ENCODE measurements around the gene PROX1. TPM values are rescaled to one million over a fixed set of nuclear protein-coding genes. Genes with fewer than 3 reads are reported as not detected.
"Not testable (repeated sequence)": the region's sequence is repeated elsewhere in the genome, so short reads cannot be mapped to it uniquely, and the experiment has no call there.

PROX1 gene
- total RNA-seq, 1 donor from 2014 or later = 0.32 TPM

GRCh38 chr1:214075999-214076707 is 88.4 kb downstream of the PROX1 start:
- H3K9me3 ChIP-seq = no peaks in the 10 kb centered on the region
- no peak overlapping the region for H3K27ac ChIP-seq
- no peak overlapping the region for H3K4me3 ChIP-seq
- no peak for DNase-seq (ENCODE audit: low spot score in 2 of 2)
- no peak for TF ChIP-seq CTCF (IDR thresholded peaks at IDR 0.05)
- intact Hi-C loops (cut with DNase I) = no loop called here
- no peaks in the 10 kb centered on the region for H3K36me3 ChIP-seq
- H3K27me3 ChIP-seq = no peaks in the 10 kb centered on the region
- H3K4me1 ChIP-seq = no peaks in the 10 kb centered on the region

GRCh38 chr1:214076708-214077065 is 88.9 kb downstream of the PROX1 start:
- no peaks in the 10 kb centered on the region for H3K4me1 ChIP-seq
- H3K27ac ChIP-seq = no peak overlapping the region
- H3K9me3 ChIP-seq = no peaks in the 10 kb centered on the region
- intact Hi-C loops (cut with DNase I) = no loop called here
- no peak for DNase-seq (ENCODE audit: low spot score in 2 of 2)
- no peaks in the 10 kb centered on the region for H3K36me3 ChIP-seq
- H3K4me3 ChIP-seq = no peak overlapping the region
- no peak for TF ChIP-seq CTCF (IDR thresholded peaks at IDR 0.05)
- no peaks in the 10 kb centered on the region for H3K27me3 ChIP-seq

GRCh38 chr1:214078950-214079349 is 91.2 kb downstream of the PROX1 start:
- DNase-seq (ENCODE audit: low spot score in 2 of 2) = no peak
- no peak overlapping the region for H3K4me3 ChIP-seq
- no peaks in the 10 kb centered on the region for H3K36me3 ChIP-seq
- H3K4me1 ChIP-seq = no peaks in the 10 kb centered on the region
- intact Hi-C loops (cut with DNase I) = no loop called here
- no peaks in the 10 kb centered on the region for H3K9me3 ChIP-seq
- H3K27me3 ChIP-seq = no peaks in the 10 kb centered on the region
- no peak overlapping the region for H3K27ac ChIP-seq
- no peak for TF ChIP-seq CTCF (IDR thresholded peaks at IDR 0.05)

GRCh38 chr1:214085325-214085724 is 97.6 kb downstream of the PROX1 start:
- TF ChIP-seq CTCF (IDR thresholded peaks at IDR 0.05) = no peak
- H3K4me3 ChIP-seq = no peak overlapping the region
- no peaks in the 10 kb centered on the region for H3K36me3 ChIP-seq
- no peak for DNase-seq (ENCODE audit: low spot score in 2 of 2)
- H3K27me3 ChIP-seq = no peaks in the 10 kb centered on the region
- intact Hi-C loops (cut with DNase I) = no loop called here
- no peak overlapping the region for H3K27ac ChIP-seq
- no peaks in the 10 kb centered on the region for H3K9me3 ChIP-seq
- H3K4me1 ChIP-seq = no peaks in the 10 kb centered on the region

GRCh38 chr1:214086945-214087344 is 99.2 kb downstream of the PROX1 start:
- intact Hi-C loops (cut with DNase I) = no loop called here
- Histone ChIP-seq H3K27ac (no peak overlapping the region), H3K36me3 (no peaks in the 10 kb centered on the region), H3K4me3 (no peak overlapping the region), H3K4me1 (no peaks in the 10 kb centered on the region), H3K27me3 (no peaks in the 10 kb centered on the region), H3K9me3 (no peaks in the 10 kb centered on the region)
- no peak for DNase-seq (ENCODE audit: low spot score in 2 of 2)
- no peak for TF ChIP-seq CTCF (IDR thresholded peaks at IDR 0.05)

GRCh38 chr1:214089003-214089402 is 101.2 kb downstream of the PROX1 start:
- H3K4me1 ChIP-seq; DNase-seq (ENCODE audit: low spot score in 2 of 2); intact Hi-C loops (cut with DNase I); H3K27me3 ChIP-seq; H3K36me3 ChIP-seq; H3K27ac ChIP-seq; H3K9me3 ChIP-seq; H3K4me3 ChIP-seq: not testable (repeated sequence)

All from ascending aorta (tissue), 2 donors.